Cerebellar nuclear complex (tissue), 1 donor: ENCODE measurements around the gene VAT1L.

ENCODE experiments used
- DNase-seq, 2 experiments: peaks; one replicate each; lab custom pipeline; 2025; lab: John Stamatoyannopoulos, UW

VAT1L gene

DNA sequence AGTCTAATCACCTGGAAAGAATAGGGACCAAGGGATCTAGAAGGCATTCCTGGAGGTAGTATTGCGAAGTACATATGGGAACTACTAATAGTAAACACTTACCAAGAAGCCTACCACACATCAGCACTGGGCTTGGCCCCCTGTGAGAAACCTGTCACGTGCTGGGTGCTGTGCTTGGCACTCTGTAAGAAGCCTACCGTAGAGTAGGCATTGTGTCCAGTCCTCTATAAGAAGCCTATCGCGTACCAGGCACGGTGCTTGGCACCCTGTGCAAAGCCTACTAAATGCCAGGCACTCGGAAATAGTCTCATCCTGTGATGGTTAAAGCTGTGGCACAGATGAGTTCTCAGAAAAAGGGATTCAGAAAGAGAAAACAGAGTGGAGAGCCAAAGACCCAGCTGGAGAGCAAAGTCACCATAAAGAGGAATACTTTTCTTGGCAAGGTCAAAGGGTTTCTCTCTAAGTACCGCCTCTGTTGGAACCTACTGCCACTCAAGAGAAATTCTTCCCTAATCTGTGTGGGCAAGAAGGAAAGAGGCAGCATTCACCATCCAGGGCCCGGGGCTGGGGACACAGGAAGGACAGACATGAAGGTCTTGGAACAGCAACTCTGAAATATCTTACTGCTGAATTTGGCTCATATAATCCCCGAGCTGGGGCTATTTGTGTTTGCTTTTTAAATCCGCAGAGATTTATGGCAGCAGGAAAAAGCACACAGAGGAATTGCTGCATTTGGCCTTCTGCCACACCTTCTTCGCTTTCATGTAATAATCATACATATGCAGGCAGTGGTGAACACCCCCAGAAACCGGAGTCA lies 81.8 kb downstream of the VAT1L start:
- no peak for DNase-seq

DNA sequence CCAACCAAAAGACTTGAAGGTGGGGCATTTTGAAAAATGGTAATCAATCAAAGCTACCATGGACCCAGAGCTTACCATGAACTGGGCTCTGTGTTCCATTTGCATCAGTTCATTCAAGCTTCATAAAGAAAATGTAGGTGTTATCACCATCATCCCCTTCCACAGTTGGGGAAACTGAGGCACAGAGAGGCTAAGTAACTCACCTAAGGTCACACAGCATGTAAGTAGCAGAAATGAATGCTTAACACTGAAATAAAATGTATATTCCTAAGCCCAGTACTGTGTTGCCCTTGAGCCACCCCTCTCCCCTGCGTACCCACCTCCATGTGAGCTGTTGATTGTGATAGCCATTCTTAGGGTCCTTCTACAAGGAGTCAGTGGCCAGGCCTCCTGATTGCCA lies 83.6 kb downstream of the VAT1L start:
- DNase-seq = no peak

DNA sequence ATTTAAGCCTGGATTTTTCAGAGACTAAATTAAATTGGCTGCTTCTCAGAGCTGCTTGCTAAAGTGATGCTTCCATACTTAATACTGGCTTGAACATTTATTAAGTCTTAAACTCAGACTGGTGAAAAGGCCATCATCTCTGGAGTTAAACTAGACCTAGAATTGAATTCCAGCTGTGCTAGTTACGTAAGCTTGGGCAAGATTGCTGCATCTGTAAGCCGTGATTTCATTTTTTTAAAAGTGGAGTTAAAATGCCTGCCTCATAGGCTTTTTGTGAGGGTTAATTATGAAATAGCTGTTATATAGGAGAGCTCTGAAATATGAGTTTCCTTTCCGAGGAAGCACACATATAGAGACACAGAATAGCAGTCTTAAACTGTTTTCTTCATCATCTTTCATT lies 84.7 kb downstream of the VAT1L start:
- DNase-seq = no peak

DNA sequence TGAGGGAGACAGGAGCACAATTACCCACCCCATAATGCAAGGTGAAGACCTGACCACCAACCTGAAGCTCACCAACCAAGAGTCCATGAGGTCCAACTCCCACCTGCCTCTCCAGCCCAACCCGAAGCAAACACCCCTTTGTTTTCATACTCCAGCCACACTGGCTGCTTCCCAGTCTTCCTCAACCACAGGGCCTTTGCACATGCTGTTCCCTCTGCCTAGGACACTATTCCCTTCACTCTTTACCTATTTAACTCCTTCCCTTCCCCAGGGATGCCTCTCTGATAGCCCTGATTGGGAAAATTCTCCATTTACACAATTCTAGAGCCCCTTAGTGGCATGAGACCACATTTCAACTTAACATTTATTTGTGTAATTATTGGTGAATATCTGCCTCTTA lies 86.0 kb downstream of the VAT1L start:
- no peak for DNase-seq

DNA sequence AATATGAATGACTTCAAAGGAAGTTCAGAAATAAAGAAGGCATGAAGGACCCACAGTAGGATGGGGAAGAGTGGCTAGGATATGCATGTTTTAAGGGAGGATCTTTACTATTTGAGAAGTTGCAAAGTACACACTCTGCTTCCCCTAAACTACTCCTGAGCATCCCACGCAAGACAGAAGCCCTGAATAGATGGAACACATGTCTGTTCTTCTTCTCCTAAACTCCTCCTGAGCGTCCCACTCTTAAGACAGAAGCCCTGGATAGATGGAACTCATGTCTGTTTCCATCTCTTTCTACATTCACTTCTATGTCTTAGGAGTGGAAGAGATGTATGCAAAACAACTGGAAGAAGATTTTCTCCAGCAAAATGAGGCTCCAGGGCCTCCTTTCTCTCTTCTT lies 88.4 kb downstream of the VAT1L start:
- no peak for DNase-seq

DNA sequence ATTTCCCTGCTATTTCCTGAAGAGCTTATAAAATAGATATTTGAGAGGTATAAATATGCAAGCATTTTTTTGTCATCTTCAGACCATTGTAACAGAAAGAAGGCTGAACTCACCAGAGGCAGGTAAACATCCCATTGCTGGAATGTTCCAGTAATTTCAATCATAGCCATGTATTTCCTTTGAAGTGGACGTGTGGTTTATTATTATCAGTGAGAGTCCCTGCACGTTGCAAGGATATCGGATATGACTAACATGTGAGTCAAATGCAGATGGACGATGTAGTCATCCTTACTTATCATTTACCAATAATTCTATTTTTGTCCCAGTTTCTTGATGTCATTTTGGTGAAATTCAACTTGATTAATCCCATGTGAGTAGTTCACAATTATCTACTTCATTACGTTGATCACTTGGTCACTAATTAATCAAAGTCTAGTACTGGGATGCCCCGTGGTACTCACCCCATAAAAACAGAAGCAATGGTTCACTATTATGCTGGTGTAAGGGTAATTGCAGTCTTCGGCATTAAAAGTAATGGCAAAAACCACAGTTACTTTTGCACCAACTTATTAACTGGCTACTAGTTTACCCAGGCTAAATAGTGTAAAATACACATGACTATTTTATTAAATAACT lies 89.5 kb downstream of the VAT1L start:
- DNase-seq = no peak

DNA sequence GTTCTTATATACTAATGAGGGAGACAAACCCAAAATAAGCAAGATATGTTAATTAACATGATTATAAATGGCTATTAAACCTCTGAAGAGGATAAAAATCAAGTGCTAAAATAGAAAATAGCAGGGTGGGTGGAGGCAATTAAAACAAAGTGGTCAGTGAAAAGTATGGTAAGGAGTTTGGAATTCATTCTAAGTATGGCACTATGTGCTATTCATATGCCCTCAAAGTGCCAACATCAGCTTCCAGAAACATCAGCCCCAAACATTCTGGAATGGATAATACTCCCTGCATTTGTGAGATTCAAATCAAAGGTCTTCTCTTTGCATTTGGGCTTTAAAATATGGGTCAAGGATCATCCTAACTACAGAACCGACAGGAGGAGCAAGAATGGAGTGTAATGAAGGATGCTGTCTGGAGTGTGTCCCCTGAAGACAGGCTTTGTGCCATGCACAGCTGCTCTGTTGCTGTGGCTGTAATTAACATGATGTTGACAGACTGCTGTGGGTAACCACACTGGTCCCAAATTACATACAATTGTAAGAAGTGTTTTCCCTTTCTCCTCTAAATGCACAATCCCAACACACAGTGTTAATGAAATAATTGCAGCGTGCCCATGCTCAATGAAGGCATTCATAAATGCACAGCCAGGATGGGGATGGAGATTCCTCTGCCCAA lies 93.1 kb downstream of the VAT1L start:
- no peak for DNase-seq

DNA sequence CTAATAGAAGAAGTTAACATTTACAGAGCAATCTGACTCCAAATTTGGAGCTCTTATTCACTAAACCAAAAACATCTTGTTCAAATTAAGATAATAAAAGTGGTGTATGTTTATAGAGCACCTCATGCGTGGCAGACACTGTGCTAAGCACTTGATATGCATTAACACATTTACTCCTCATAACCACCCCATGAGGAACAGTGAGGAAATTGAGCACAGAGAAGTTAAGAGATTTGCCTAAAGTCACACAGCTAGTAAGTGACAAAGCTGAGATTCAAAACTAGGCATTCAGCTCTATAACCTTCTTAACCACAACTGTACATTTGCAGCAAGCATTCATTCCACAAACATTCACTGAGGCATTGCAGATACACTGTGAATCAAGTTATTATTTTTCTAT lies 94.0 kb downstream of the VAT1L start:
- no peak for DNase-seq

DNA sequence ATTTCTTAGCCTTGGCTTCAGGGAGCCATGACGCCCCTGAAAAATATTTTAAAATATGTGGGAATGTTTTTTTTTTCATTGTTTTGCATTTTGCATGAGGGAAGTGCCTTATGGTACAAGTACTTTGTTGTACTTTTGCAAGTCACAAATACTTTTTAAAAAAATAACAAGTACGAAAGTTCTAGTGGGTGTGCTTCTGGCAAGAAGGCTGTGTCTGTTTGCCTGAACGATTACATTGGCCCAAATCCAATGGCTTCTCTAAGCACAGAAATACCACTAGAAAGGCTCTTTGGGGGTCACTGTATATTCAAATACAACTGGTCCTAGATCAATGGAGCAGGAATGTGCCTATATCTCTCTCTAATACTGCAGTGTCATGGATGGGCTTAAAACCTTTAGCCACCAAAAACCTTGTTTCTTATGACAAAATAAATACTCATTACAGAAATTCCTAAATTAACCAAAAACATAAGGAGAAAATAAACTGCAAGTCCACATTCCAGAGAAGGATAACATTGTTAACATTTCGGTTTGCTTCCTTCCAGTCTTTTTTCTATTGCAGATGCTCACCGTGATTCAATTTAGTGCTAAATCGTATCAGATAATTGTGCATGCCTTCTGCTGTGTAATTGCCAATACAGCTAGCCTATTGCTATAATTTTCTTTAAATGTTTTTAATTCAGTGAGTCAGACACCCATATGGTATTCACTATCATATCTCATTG lies 97.4 kb downstream of the VAT1L start:
- no peak for DNase-seq

DNA sequence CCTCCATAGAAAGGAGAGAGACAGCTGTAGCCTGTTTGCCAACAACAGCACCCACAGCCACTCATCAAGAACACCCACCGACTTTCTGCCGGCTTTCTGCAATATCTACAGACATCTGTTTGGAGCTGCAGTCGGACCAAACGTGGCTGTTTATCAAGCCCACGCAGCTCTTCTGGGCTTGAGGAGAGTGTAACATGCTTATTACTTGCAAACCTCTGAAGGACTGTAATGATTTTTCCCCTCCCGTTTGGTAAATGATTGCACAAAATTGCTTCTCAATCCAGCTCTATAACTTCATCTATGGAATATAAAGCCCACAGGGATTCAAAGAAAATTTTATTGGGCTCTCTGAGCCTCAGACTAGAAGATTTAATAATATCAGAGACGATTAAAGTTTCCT lies 100.5 kb downstream of the VAT1L start:
- DNase-seq = no peak

DNA sequence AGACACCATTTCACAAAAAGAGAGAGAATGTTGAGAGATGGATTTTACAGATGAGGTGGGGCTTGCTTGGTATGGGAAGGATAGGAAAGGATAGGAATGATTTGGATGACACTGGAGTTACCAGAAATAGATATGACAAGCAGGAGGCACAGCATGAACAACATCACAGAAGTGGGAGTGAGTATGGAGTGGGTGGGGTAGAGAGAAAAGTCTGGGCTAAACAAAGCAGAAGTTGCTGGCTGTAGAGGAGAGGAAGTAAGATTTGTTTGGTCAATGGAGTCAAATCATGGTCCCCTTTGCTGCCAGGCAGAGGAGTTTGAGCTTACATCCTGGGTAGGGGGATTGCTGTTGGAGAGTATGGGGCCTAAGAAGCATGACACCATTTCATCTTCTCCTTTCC lies 101.7 kb downstream of the VAT1L start:
- DNase-seq = no peak

DNA sequence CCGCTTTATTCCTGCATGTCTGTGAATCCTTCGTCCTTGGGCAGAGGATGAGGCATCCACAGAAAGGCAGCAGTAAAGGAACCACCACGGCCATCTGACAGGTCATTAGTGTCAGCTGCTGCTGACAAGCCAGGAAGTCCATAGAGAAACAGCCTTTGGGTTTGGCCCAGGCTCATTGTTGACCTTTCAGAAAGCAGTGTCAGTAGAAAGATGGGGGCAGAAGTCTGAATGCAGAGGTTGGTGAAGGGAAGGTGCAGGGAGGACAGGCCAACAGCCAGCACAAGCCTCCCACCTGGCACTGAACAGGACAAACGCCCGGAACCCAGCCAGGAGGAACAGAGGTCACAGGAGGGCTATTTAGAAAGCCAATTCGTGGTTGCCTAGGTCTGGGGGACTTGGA lies 105.8 kb downstream of the VAT1L start:
- DNase-seq = no peak

DNA sequence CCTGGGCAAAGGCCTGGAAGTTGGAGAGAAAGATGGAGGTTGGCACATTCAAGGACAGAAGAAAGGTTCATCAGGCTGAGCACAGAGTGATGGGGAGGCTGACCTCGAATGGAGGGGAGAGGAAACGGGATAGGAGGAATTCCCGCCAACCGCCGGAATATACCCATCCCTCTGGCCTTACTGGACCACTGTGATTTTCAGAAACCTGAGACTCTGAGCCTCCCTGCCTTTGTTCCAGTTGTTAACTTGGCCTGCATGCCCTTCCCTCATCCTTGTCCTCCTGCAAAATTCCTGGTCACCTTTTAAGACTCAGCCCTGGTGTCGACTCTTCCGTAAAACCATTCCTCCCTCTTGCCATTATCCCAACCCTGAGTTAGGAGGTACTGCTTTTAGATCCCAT lies 107.6 kb downstream of the VAT1L start:
- no peak for DNase-seq

DNA sequence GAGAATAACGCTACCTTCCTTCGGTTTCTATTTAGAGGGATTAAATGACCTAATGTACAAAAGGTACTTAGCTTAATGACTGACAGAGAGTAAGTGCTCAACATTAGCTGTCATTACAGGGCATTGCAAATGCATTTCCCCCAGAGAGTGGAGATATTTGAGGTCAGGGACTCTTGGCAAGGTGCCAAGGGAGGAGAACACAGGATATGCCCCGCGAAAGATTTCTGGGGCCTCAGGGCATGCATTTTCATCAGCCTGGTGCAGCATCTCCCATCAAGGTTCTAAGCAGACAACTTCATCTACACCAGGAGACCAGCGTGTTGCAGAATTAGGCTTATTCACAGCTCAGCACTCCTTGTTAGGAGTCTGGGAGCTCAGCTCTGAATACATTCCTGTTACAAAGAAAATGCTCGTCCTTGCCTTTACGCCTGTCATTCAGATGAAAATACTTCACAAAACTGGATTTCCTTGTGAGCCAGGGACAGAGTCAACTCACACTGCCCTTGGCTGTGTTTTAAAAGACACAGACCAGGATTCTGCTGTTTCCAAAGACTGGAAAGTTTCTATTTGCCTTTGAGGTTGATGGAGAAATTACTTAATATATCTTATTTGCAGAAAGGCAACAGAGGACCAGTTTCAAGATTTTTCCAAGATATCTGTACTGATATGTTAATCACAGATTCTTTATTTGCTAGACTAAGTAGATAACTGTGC lies 108.2 kb downstream of the VAT1L start:
- DNase-seq = no peak

DNA sequence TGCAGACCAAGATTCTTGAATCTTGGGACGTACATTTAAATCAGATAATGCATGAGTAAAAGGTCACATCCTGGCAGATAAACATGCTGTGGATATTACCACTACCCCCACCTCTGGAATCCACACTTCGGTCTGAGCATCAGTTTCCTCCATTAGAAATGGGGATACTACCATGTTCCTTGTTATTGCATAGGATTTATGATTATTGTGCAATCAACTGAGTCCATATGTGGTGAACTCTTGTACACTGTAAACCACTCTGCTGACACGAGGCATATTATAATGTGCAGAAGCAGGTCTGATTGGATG lies 108.7 kb downstream of the VAT1L start:
- DNase-seq = no peak

DNA sequence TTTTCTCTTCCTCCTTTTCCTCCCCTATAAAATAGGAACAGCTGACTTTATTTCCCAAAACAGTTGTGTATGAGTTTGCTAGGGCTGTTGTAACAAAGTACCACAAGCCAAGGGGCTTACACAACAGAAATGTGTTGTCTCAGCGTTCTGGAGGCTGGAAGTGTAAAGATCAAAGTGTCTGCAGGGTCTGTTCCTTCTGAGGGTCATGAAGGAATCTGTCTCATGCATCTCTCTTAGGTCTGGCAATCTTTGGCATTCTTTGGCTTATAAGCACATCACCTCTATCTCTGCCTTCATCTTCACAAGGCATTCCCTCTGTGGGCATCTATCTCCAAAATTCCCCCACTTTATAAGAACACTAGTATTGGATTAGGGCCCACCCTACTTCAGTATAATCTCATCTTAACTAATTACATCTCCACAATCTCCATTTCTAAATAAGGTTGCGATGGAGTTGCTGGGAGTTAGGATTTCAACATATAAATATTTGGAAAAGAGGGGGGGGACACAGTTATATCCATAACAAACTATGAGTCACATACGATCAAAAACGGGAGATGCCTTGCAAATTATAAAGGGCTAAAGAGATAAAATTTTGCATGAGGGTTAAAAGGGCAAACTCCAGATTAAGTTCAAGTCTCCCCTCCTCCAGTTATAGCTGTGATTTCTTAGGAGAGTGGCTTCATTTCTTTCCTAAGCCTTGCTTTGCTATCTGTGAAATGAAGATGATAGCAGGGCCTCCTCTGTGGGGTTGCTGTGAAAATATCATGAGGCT lies 109.7 kb downstream of the VAT1L start:
- no peak for DNase-seq

DNA sequence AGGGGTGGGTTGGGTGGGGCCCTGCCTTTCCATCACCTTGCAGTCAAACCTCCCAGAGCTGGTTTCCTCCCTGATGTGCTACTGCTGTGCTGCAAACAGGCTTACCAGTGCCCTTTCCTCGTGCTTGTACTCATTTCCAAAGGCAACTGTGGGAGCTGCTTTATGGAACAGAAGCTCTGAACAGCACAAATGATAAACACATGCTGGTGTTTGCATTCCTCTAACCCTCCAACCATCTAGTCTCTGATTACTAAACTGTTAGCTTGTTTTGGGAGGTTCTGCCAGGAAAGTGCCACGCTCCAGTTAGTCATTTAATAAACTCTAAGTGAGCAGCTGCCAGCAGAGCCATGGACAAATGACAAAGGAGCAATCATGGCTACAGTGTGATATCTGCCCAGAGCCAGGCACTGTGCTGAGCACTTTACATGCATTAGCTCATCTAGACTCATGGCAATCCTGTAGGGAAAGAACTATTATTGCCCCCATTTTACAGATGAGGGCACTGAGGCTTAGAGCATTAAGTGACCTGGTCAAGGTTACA lies 110.4 kb downstream of the VAT1L start:
- no peak for DNase-seq

DNA sequence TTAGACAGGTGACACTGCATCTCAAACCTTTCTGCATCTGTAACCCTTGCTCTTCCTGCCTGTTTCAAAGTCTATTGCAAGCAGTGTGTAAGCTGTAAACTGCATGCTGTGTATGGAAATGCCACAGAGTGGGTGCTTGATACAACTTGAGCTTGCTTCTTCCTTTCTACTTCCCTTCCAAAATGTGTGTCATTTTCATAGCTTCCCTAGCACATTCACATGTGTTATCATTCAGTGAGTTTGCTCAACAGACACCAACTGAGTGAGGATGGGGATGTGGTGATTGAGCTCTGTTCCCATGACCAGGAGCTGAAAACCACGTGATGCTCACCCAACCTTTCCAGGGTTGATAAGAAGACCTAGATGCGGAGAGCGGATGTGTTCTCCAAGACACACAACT lies 111.1 kb downstream of the VAT1L start:
- no peak for DNase-seq

DNA sequence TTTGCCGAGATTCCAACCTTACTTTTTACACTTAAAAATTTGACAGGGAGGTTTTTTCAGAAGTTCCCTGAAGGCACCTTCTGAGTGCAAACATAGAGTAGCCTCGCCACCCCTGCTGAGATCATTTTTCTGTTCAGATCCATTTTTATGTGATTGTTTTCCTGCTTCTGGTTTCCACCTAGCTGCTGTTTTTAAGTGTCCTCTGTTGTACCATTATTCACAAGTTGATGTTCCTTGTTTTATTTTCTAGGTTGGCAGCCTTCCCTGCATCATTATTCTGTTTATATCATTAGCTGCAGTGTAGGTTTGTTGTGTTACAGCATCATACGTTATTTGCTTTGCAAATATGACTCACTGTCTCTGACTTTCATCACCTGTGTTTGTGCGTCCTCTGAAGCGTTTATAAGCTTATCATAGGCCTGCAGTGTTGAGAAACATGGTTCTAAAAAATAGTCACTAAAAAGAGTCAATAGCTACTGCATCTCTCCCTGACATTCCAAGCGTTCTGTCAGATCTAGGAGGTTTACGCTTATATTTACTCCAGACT lies 117.1 kb downstream of the VAT1L start:
- no peak for DNase-seq

DNA sequence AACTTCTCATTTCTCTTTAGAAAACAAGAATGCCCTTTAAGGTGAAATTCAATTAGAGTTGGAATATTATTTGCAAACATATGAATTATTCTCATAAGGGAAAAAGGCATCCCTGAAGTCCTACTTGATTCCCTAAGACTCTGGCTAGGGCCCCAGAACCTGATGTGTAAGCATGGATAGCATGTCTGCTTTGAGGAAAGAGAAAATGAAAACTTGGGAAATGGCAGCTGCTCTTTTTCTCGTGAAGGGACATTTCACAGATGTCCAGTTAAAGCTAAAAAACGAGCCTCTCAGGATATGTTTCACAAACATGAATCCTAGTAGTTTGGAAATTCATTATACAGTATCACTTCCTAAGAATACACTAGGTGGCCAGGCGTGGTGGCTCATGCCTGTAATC lies 121.7 kb downstream of the VAT1L start:
- no peak for DNase-seq

DNA sequence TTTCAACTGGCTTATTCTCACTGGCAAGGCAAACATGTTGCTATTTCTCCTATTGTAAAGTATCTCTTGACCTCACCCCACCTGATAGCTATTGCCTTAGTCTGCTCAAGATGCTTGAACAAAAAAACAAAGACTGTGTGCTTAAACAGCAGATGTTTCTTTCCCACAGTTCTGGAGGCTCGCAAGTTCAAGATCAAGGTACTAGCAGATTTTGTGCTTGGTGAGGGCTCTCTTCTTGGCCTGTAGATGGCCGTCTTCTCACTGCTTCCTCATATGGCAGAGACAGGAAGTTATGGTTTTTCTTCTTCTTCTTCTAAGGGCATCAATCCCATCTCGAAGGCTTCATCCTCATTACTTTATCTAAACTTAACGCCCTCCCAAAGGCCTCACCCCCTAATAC lies 124.3 kb downstream of the VAT1L start:
- DNase-seq = no peak
